ENCODE results near the gene CCL7. TPM values are rescaled to one million over a fixed set of nuclear protein-coding genes. Genes with fewer than 3 reads are reported as not detected.

The CCL7 gene
- total RNA-seq, 2 donors from 2014 or later = not detected

GRCh38 chr17:34283571-34283970 lies 13.6 kb downstream of the CCL7 start:
- H3K4me3 Mint-ChIP-seq = no peak overlapping the region
- TF ChIP-seq CTCF (conservative IDR thresholded peaks at IDR 0.05) = no peak
- DNase-seq = no peak
- H3K4me3 ChIP-seq (ENCODE audit: low read length) = no peak overlapping the region
- no peaks in the 10 kb centered on the region for H3K36me3 ChIP-seq (ENCODE audit: control insufficient read depth, insufficient read depth, low read length)
- WGBS, 2 experiments (ENCODE audit: insufficient coverage in 1 of 2, insufficient read length in 1 of 2) = 92% methylated on average over 6 of the region's 6 CpGs
- H3K36me3 Mint-ChIP-seq (ENCODE audit: low read depth) = no peaks in the 10 kb centered on the region
- peaks cover 2% of the 10 kb centered on the region for H3K9me3 Mint-ChIP-seq
- H3K4me1 Mint-ChIP-seq = peaks cover 20% of the 10 kb centered on the region
- H3K27me3 ChIP-seq (ENCODE audit: control insufficient read depth, insufficient read depth, low read length, poor library complexity, severe bottlenecking) = no peaks in the 10 kb centered on the region
- no peaks in the 10 kb centered on the region for H3K4me1 ChIP-seq (ENCODE audit: control insufficient read depth, insufficient read depth, low read length)
- H3K27ac ChIP-seq (ENCODE audit: low read depth, low read length) = no peak overlapping the region
- H3K27me3 Mint-ChIP-seq (ENCODE audit: insufficient read depth) = peaks cover 9% of the 10 kb centered on the region
- no peaks in the 10 kb centered on the region for H3K9me3 ChIP-seq (ENCODE audit: control insufficient read depth, low read length)
- H3K9ac ChIP-seq (ENCODE audit: extremely low read depth, low read length, poor library complexity, severe bottlenecking) = no peak overlapping the region
- H3K27ac Mint-ChIP-seq = no peak overlapping the region

GRCh38 chr17:34285286-34285792 lies 15.3 kb downstream of the CCL7 start, which contains the start of gene CCL11:
Gene CCL11 (plus strand): TSS chr17:34285742. CDS start chr17:34285809, 67 bp downstream.
- no peaks in the 10 kb centered on the region for H3K36me3 ChIP-seq (ENCODE audit: control insufficient read depth, insufficient read depth, low read length)
- Mint-ChIP-seq H3K4me3 (no peak within 1 kb of the TSS), H3K4me1 (peaks cover 4% of the 10 kb centered on the region), H3K27me3 (ENCODE audit: insufficient read depth) (peaks cover 10% of the 10 kb centered on the region), H3K27ac (no peak within 1 kb of the TSS), H3K9me3 (peaks cover 2% of the 10 kb centered on the region), H3K36me3 (ENCODE audit: low read depth) (no peaks in the 10 kb centered on the region)
- H3K27me3 ChIP-seq (ENCODE audit: control insufficient read depth, insufficient read depth, low read length, poor library complexity, severe bottlenecking) = no peaks in the 10 kb centered on the region
- H3K27ac ChIP-seq (ENCODE audit: low read depth, low read length) = no peak within 1 kb of the TSS
- H3K4me1 ChIP-seq (ENCODE audit: control insufficient read depth, insufficient read depth, low read length) = no peaks in the 10 kb centered on the region
- H3K4me3 ChIP-seq (ENCODE audit: low read length) = no peak within 1 kb of the TSS
- no peak within 1 kb of the TSS for H3K9ac ChIP-seq (ENCODE audit: extremely low read depth, low read length, poor library complexity, severe bottlenecking)
- TF ChIP-seq CTCF (conservative IDR thresholded peaks at IDR 0.05) = no peak
- 93 to 97% methylated on average over 2 to 4 of the region's 4 CpGs for WGBS, 2 experiments (ENCODE audit: insufficient coverage in 1 of 2, insufficient read length in 1 of 2)
- DNase-seq = no peak
- H3K9me3 ChIP-seq (ENCODE audit: control insufficient read depth, low read length) = no peaks in the 10 kb centered on the region

GRCh38 chr17:34287875-34288274 lies 17.9 kb downstream of the CCL7 start:
- no peak overlapping the region for H3K4me3 Mint-ChIP-seq
- no peak overlapping the region for H3K27ac Mint-ChIP-seq
- no peak for TF ChIP-seq CTCF (conservative IDR thresholded peaks at IDR 0.05)
- no peak for DNase-seq
- H3K27ac ChIP-seq (ENCODE audit: low read depth, low read length) = no peak overlapping the region
- H3K27me3 ChIP-seq (ENCODE audit: control insufficient read depth, insufficient read depth, low read length, poor library complexity, severe bottlenecking) = no peaks in the 10 kb centered on the region
- H3K4me1 ChIP-seq (ENCODE audit: control insufficient read depth, insufficient read depth, low read length) = no peaks in the 10 kb centered on the region
- 85 to 100% methylated on average over 1 to 2 of the region's 2 CpGs for WGBS, 2 experiments (ENCODE audit: insufficient coverage in 1 of 2, insufficient read length in 1 of 2)
- H3K9ac ChIP-seq (ENCODE audit: extremely low read depth, low read length, poor library complexity, severe bottlenecking) = no peak overlapping the region
- peaks cover 12% of the 10 kb centered on the region for H3K27me3 Mint-ChIP-seq (ENCODE audit: insufficient read depth)
- H3K4me3 ChIP-seq (ENCODE audit: low read length) = no peak overlapping the region
- no peaks in the 10 kb centered on the region for H3K9me3 ChIP-seq (ENCODE audit: control insufficient read depth, low read length)
- peaks cover 4% of the 10 kb centered on the region for H3K9me3 Mint-ChIP-seq
- H3K4me1 Mint-ChIP-seq = no peaks in the 10 kb centered on the region
- no peaks in the 10 kb centered on the region for H3K36me3 Mint-ChIP-seq (ENCODE audit: low read depth)
- no peaks in the 10 kb centered on the region for H3K36me3 ChIP-seq (ENCODE audit: control insufficient read depth, insufficient read depth, low read length)

Measured in endodermal cell (in vitro differentiated cells).